Ectodermal cell (in vitro differentiated cells): ENCODE data around the gene PNPLA1. TPM values are rescaled to one million over a fixed set of nuclear protein-coding genes. Genes with fewer than 3 reads are reported as not detected.

Experiments
- H3K27ac ChIP-seq: 2 replicates; pipeline ENCODE4 v1.7.0; 2013; ENCODE audit warnings: mild to moderate bottlenecking, low read depth, low read length; ENCODE audit not compliant: insufficient read depth, poor library complexity, severe bottlenecking
- H3K27me3 ChIP-seq: 2 replicates; pipeline ENCODE4 v1.7.0; 2013; ENCODE audit warnings: mild to moderate bottlenecking, low read length; ENCODE audit not compliant: insufficient read depth, control insufficient read depth, poor library complexity, severe bottlenecking
- H3K36me3 ChIP-seq: one replicate; pipeline ENCODE4 v1.7.0; 2013; ENCODE audit warnings: low read length; ENCODE audit not compliant: control insufficient read depth, insufficient read depth
- H3K4me1 ChIP-seq: one replicate; pipeline ENCODE4 v1.7.0; 2013; ENCODE audit warnings: low read length; ENCODE audit not compliant: control insufficient read depth, insufficient read depth
- H3K4me3 ChIP-seq: 2 replicates; pipeline ENCODE4 v1.7.0; 2013; ENCODE audit warnings: low read depth, low read length, control low read depth; ENCODE audit not compliant: insufficient read depth
- H3K9me3 ChIP-seq: 2 replicates; pipeline ENCODE4 v1.7.0; 2013; ENCODE audit warnings: mild to moderate bottlenecking, low read length, moderate library complexity; ENCODE audit not compliant: control insufficient read depth
- whole genome bisulfite sequencing, 2 experiments: methylation state at CpG; one replicate each; pipeline ENCODE4 v1.1.7; 2013; ENCODE audit warnings: missing lambda C conversion rate in 2 of 2; 5-methylcytosine and 5-hydroxymethylcytosine counted together
- polyA plus RNA-seq, 4 experiments: library from polyadenylated mRNA; stranded (reverse); fragments of 50-300 nt; gene quantifications; one replicate each; pipeline ENCODE4 v1.2.3, GENCODE V29; 2013

PNPLA1 gene
- polyA plus RNA-seq (2013, experiment 1 of 4) = not detected
- polyA plus RNA-seq (2013, experiment 2 of 4) = 0.07 TPM
- polyA plus RNA-seq (2013, experiment 3 of 4) = not detected
- polyA plus RNA-seq (2013, experiment 4 of 4) = not detected

DNA sequence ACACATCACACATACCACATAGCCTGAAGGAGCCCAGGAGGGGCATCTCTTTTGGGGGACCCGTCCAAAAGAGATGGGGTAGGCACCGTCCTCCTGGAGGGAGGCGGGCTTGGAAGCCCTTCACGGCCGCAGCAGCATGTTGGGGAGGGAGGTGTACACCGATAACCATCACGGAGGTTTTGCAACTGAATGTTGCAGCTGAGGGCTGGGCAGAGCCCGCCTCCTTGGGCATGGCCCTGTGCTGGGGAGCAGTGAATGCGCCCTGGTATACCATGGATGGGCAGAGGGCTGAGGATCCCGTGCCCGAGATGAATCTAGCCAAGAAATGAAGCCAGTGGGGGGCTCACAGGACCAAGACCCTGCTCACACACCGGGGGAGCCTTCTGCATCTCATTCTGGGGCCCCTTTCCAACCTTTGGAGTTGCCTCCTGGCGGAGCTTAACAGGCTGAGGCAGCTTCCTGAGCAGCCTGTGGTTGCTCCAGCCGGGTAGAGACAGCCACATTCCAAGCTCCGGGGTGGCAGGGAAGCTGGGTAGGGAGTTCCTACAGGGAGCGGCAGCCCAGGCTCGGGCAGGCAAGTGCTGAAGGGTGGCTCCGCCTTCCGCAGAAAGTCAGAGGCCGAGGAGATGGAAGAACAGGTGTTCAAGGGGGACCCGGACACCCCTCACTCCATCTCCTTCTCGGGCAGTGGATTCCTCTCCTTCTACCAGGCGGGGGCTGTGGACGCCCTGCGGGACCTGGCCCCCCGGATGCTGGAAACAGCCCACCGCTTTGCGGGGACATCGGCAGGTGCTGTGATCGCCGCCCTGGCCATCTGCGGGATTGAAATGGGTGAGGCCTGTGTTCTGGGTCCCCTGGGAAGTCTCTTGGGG lies at the start of gene PNPLA1:
Gene PNPLA1, plus strand, starts transcription at position 227 of the 872 bp plus-strand sequence. Its CDS starts 400 bp downstream, at position 627.
- Histone ChIP-seq H3K4me1 (no peaks in the 10 kb centered on the region), H3K27ac (no peak within 1 kb of the TSS), H3K4me3 (no peak within 1 kb of the TSS), H3K27me3 (no peaks in the 10 kb centered on the region), H3K36me3 (no peaks in the 10 kb centered on the region), H3K9me3 (no peaks in the 10 kb centered on the region)
- 85 to 86% methylated on average over 32 of the region's 32 CpGs for WGBS, 2 experiments

- peaks cover 68% of the 10 kb centered on the region for H3K36me3 ChIP-seq
Measured at GRCh38 chr6:36220226-36220625, 49.6 kb upstream of the PNPLA1 start.

DNA sequence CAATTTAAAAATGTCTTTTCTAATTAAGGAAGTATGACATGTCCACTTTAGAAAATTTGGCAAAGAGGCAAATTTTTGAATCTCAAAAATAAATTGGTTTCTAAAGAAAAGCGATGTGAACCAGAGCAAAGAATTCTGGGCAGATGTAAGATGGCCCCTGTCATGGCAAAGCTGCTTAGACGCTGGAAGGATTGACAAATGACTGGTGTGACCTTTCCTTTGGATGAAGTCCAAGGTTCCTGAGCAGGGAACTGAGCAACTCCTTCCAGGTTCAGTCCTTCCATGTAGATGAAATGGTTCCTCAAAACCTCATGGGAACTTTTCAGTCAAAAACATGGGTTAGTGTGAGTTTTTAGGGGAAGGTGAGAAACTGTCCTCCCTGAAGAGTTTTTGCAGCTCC lies 48.2 kb upstream of the PNPLA1 start:
- Histone ChIP-seq H3K9me3 (no peaks in the 10 kb centered on the region), H3K27ac (no peak overlapping the region), H3K36me3 (peaks cover 56% of the 10 kb centered on the region), H3K4me1 (no peaks in the 10 kb centered on the region), H3K4me3 (no peak overlapping the region), H3K27me3 (no peaks in the 10 kb centered on the region)
- WGBS, 2 experiments = 97% methylated on average over 2 of the region's 2 CpGs

More at GRCh38 chr6:36220226-36220625, 49.6 kb upstream of the PNPLA1 start:
- no peaks in the 10 kb centered on the region for H3K27me3 ChIP-seq
- no peaks in the 10 kb centered on the region for H3K9me3 ChIP-seq
- H3K27ac ChIP-seq = no peak overlapping the region
- no peak overlapping the region for H3K4me3 ChIP-seq
- WGBS, 2 experiments = 95 to 100% methylated on average over 1 to 4 of the region's 4 CpGs
- no peaks in the 10 kb centered on the region for H3K4me1 ChIP-seq

- Histone ChIP-seq H3K27me3 (no peaks in the 10 kb centered on the region), H3K36me3 (peaks cover 43% of the 10 kb centered on the region), H3K4me3 (no peak overlapping the region), H3K4me1 (no peaks in the 10 kb centered on the region), H3K27ac (no peak overlapping the region), H3K9me3 (no peaks in the 10 kb centered on the region)
- WGBS, 2 experiments = 96 to 100% methylated on average over 1 to 4 of the region's 4 CpGs
Measured at GRCh38 chr6:36222924-36223323, 46.9 kb upstream of the PNPLA1 start.

- H3K9me3 ChIP-seq = no peaks in the 10 kb centered on the region
- peaks cover 39% of the 10 kb centered on the region for H3K36me3 ChIP-seq
- no peaks in the 10 kb centered on the region for H3K27me3 ChIP-seq
- H3K4me3 ChIP-seq = no peak overlapping the region
- no peaks in the 10 kb centered on the region for H3K4me1 ChIP-seq
- whole genome bisulfite sequencing, 2 experiments = no CpG with 5 or more reads among the region's 1 CpG
- H3K27ac ChIP-seq = no peak overlapping the region
Measured at GRCh38 chr6:36223706-36224105, 46.2 kb upstream of the PNPLA1 start.

- WGBS, 2 experiments = 85 to 87% methylated on average over 5 of the region's 5 CpGs
- H3K27ac ChIP-seq = no peak overlapping the region
Measured at GRCh38 chr6:36224918-36225461, 44.9 kb upstream of the PNPLA1 start.

GRCh38 chr6:36226438-36227047 lies 43.3 kb upstream of the PNPLA1 start:
- Histone ChIP-seq H3K4me1 (no peaks in the 10 kb centered on the region), H3K36me3 (peaks cover 46% of the 10 kb centered on the region), H3K4me3 (no peak overlapping the region), H3K27me3 (no peaks in the 10 kb centered on the region), H3K9me3 (no peaks in the 10 kb centered on the region), H3K27ac (no peak overlapping the region)
- 93 to 95% methylated on average over 3 to 4 of the region's 4 CpGs for WGBS, 2 experiments

More at GRCh38 chr6:36224918-36225461, 44.9 kb upstream of the PNPLA1 start:
- Histone ChIP-seq H3K36me3 (peaks cover 40% of the 10 kb centered on the region), H3K4me1 (no peaks in the 10 kb centered on the region), H3K9me3 (no peaks in the 10 kb centered on the region), H3K4me3 (no peak overlapping the region), H3K27me3 (no peaks in the 10 kb centered on the region)

DNA sequence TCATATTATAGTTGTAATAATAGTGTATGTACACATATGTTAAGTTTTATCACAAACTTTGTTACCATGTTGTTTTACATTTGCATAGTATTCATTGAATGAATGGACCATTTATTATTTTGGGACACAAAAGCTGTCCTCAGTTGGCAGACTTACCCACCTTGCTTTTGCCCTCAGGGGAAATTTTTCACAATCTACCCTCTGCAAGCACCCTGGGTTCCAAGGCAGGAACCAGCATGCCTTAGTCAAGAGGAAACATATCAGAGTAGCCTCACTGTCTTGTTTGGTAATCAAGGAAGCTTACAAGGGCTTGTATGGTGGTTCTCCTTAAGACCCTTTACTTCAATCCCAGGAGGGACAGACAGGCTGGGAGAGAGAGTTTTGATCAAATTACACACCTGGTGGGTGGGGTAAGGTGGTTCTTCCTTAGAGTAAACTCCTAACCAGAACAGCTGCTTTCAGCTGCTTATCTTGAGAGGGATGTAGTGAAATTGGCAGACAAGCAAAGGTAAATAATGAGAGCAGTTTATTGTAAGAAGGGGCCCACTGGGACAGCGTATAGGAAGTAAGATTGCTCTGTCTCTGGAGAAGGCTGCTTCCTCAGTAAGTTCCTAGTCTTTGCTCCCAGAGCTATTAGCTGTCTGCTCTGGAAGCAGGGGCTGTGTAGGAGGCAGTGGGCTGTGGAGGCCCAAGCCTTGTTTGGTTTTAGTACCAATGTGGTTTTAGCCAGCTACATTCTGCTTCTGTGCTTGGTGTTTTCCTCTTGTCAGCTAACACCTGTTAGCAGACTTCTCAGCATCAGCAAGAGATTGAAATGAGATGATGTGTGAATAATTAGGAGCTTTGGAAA lies 42.3 kb upstream of the PNPLA1 start:
- 91 to 95% methylated on average over 1 of the region's 1 CpG for WGBS, 2 experiments
- no peak overlapping the region for H3K4me3 ChIP-seq
- no peak overlapping the region for H3K27ac ChIP-seq
- no peaks in the 10 kb centered on the region for H3K4me1 ChIP-seq
- H3K27me3 ChIP-seq = no peaks in the 10 kb centered on the region
- H3K9me3 ChIP-seq = no peaks in the 10 kb centered on the region
- peaks cover 35% of the 10 kb centered on the region for H3K36me3 ChIP-seq

DNA sequence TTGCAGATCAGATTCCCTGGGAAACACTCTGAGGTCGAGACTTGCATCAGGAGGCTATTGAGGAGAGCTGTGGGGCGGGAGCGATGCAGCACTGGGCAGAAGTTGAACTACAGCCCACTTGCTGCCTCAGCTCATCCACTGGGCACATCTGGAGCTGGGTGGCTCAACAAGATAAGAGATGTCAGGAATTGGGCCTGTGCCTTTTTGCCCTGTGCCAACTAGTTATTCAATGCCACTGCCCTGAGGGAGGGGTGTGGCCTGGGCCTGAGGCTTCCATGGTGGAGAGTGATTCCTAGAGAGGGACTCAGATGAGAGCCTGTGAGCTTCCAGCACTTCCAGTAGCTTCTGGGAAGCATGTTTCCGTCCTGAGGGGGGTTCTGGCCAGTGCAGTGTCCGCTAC lies 40.6 kb upstream of the PNPLA1 start:
- no peaks in the 10 kb centered on the region for H3K4me1 ChIP-seq
- no peak overlapping the region for H3K4me3 ChIP-seq
- H3K36me3 ChIP-seq = peaks cover 22% of the 10 kb centered on the region
- H3K9me3 ChIP-seq = no peaks in the 10 kb centered on the region
- WGBS, 2 experiments = 97 to 98% methylated on average over 5 of the region's 5 CpGs
- no peak overlapping the region for H3K27ac ChIP-seq
- H3K27me3 ChIP-seq = no peaks in the 10 kb centered on the region
